SJSA1 (cell line): ENCODE data around the gene FAM53A. TPM values are rescaled to one million over a fixed set of nuclear protein-coding genes. Genes with fewer than 3 reads are reported as not detected.
A peak's percentile ranks its signal among the peaks of the same experiment; 100 is the strongest.
"Not testable (repeated sequence)": the region's sequence is repeated elsewhere in the genome, so short reads cannot be mapped to it uniquely, and the experiment has no call there.

Source experiments
- DNase-seq, 2 experiments: peaks; one replicate each; pipeline ENCODE4 v3.0.0-alpha.2; 2015 to 2020; ENCODE audit warnings: low spot score in 2 of 2, low read depth in 1 of 2
- H3K27ac ChIP-seq: fragments of 250-450 bp; sonication (Bioruptor Pico); 2 replicates; pipeline ENCODE4 v1.5.1; 2020; ENCODE audit warnings: mild to moderate bottlenecking, moderate library complexity
- H3K27me3 ChIP-seq: fragments of 250-450 bp; sonication (Bioruptor Pico); replicated peaks from 2 replicates; pipeline ENCODE4 v1.5.1; 2020; ENCODE audit warnings: mild to moderate bottlenecking, moderate library complexity
- H3K36me3 ChIP-seq: fragments of 250-450 bp; sonication (Bioruptor Pico); 2 replicates; pipeline ENCODE4 v1.5.1; 2020; ENCODE audit warnings: mild to moderate bottlenecking
- H3K4me1 ChIP-seq: fragments of 250-450 bp; sonication (Bioruptor Pico); replicated peaks from 2 replicates; pipeline ENCODE4 v1.6.1; 2021; ENCODE audit warnings: mild to moderate bottlenecking
- H3K4me3 ChIP-seq: fragments of 250-450 bp; sonication (Bioruptor Pico); 2 replicates; pipeline ENCODE4 v1.5.1; 2020; ENCODE audit warnings: mild to moderate bottlenecking
- H3K9me3 ChIP-seq: fragments of 250-450 bp; sonication (Bioruptor Pico); replicated peaks from 2 replicates; pipeline ENCODE4 v1.5.1; 2020; ENCODE audit warnings: mild to moderate bottlenecking
- total RNA-seq: library from RNA; depleted of rRNA; stranded (reverse); fragments of >200 nt; shearing (Covaris generic); gene quantifications from 2 replicates; pipeline ENCODE4 v1.2.3, GENCODE V29; 2014

The FAM53A gene
- total RNA-seq, 1 experiment from 2014 or later = 0.39 TPM

DNA sequence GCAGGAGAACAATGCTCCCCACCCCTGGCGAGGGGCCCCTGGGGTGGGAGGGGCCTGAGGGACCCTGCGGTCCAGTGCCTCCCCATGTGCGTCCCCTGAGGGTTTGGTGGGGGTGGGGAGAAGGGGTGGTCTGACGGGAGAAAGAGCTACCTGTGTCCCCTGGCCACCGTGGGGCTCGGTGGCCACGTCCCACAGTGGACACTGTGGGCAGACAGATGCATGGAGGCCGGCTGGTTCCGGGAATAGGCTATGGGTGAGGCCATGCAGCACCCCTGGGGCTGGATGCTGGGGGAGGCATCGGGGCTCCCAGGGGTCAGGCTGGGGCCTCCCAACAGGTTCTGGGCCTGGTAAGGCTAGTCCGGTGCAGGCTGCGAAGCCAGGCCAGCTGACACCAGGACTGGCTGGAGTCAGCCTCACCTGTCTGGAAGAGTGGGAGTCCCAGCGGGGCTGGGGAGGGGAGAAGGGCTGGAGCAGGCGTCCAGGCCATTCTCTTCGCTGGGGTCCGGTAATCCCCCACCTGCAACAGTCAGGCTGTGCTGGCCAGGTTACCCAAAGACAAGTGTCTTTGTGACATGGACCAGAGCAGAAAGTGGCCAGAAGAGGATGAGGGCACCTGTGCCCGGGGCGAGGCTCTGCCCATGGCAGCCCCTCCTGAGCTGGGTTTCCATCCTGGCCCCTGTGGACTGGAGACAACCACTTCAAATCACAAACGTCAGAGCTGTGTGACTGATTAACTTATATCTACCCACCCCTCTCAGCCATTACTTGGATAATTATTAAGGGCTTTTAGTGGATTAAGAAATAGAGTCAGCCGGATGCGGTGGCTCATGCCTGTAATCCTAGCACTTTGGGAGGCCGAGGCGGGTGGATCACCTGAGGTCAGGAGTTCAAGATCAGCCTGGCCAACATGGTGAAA, 1.4 kb upstream of the FAM53A start:
- Histone ChIP-seq H3K9me3 (no peaks in the 10 kb centered on the region), H3K27ac (no peak overlapping the region), H3K36me3 (no peaks in the 10 kb centered on the region), H3K4me1 (peaks cover 14% of the 10 kb centered on the region), H3K4me3 (no peak overlapping the region), H3K27me3 (no peaks in the 10 kb centered on the region)
- DNase-seq = no peak

DNA sequence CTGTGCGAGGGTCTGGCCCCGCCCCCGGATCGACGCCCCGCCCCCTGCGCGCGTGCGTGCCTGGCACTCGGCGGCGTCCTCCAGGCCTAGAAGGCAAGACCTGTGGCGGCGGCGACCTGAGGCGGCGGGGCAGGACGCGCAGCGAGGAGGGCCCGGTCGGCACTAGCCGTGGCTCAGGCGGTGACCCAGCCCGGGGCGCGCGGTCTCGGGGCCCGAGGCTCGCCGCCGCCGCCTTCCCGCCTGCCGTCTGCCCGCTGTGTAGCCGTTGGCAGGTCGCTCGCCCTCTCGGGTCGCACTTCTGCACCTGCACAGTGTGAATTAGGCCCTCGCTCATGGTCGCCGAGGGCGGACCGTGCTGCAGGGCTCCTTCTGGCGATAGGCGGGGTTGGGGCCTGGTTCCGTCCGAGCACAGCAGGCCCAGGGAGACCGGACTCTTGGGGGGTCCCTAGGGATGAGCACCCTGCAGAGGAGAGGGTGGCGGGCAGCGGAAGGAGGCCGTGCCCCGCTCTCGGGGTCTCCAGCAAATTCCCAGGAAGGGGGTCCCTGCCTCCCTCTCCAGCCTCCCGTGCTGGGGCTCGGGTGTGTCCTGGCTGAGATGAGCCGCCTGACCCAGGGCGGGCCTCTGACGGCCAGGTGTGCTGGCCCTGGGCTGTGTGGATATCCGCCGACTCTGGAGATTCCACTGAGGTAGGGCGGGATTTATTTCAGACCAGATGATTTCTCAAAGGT, 557 bp upstream of the FAM53A start:
- H3K36me3 ChIP-seq = no peaks in the 10 kb centered on the region
- no peak overlapping the region for H3K27ac ChIP-seq
- H3K4me1 ChIP-seq = peaks cover 14% of the 10 kb centered on the region
- H3K27me3 ChIP-seq = no peaks in the 10 kb centered on the region
- DNase-seq = no peak
- no peaks in the 10 kb centered on the region for H3K9me3 ChIP-seq
- H3K4me3 ChIP-seq = peak overlapping the region; percentile 46

DNA sequence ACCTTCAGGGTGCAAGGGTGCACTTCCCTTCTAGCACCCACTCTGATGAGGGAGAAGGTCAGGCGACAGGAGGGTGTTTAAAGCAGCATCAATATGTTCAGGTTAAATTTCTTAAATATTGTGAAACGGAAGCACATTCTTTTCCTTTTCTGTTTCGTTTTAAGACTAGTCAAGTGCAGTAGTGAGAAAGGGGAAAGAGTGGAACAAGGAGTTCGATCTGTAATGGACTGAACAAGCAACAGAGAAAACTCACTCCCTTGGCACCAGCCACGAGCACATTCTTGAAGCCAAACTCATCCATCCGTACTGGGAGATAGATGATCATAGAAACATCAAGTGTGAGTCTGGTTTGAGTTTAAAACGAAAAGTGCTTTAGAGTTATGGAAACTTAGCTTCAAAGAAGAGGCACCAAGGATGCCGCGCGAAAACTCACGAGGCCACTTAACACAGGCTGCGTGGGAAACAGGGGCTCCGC, 815 bp downstream of the FAM53A start:
- peak in 1 of 2 experiments; percentile 21 for DNase-seq
- peaks cover 14% of the 10 kb centered on the region for H3K4me1 ChIP-seq

DNA sequence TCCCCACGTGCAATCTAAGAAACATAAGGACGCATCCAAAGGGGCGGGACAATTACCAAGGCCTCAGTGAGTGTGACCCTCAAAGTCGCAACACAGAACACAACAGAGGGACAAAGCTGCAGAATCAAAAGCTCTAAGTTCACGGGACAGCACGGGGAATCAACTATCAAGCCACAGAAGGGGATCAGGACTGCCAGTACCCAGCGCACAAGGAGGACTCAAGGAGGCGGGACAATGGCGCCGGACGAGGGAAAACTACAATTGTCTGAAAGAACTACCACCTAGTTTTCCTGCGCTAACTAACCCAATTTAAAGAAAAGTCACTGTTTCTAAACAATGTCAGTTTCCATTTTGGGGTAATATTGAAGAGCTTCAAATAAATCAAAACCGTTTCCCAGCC, 1.3 kb downstream of the FAM53A start:
- Histone ChIP-seq H3K27me3 (no peaks in the 10 kb centered on the region), H3K4me1 (peaks cover 14% of the 10 kb centered on the region), H3K36me3 (no peaks in the 10 kb centered on the region), H3K27ac (no peak overlapping the region), H3K9me3 (no peaks in the 10 kb centered on the region), H3K4me3 (no peak overlapping the region)
- no peak for DNase-seq

More for the DNA sequence above, 815 bp downstream of the FAM53A start:
- Histone ChIP-seq H3K36me3 (no peaks in the 10 kb centered on the region), H3K27me3 (no peaks in the 10 kb centered on the region), H3K9me3 (no peaks in the 10 kb centered on the region), H3K27ac (no peak overlapping the region), H3K4me3 (peak overlapping the region; percentile 46)

GRCh38 chr4:1678244-1678643, 5.9 kb downstream of the FAM53A start:
- Histone ChIP-seq H3K9me3 (no peaks in the 10 kb centered on the region), H3K27ac (no peak overlapping the region), H3K4me3 (no peak overlapping the region), H3K36me3 (no peaks in the 10 kb centered on the region), H3K27me3 (no peaks in the 10 kb centered on the region), H3K4me1 (peaks cover 3% of the 10 kb centered on the region)
- DNase-seq = no peak

DNA sequence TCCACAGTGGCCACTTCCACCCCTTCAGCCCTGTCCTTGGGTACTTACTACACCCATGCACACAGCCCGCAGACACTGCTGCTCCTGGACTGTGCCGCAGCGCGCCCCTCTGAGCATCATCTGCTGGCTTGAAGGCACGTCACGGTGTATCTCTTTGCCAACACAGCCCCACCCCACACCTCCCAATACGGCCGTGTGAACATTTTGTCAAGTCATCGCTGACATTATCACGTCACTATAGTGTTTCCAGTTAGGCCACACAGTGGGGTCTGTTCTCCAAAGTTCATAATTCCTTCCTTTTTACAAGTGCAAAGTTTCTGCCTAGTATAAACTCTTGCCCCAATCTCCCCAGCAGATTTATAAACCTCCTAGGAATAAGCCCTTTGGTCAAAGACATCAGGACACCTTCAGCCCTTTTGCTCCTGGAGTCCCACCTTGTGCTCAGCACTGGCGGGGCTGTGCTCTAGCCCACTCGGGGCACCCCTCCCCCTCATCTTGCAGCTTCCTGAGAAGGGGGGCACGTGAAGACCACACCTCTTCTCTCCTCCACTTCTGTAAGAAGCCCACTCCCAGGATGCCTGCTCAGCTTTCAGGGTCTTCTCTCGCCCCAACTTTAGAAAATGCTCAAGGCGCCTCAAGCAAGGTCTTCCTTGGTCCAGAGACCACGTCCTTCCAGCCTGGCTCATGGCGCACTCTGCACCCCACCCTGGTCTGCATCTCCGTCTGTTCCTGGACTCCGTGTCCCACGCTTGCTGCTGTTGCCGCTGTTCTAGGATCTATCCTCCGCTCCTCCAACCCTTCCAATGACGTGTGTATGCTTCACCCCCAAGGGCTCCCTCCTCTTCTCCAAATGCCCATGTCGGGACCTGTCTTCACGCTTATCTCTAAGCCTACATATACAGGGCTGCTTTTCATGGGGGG, 7.2 kb downstream of the FAM53A start:
- Histone ChIP-seq H3K36me3 (no peaks in the 10 kb centered on the region), H3K27me3 (no peaks in the 10 kb centered on the region), H3K9me3 (no peaks in the 10 kb centered on the region), H3K4me1 (no peaks in the 10 kb centered on the region), H3K27ac (no peak overlapping the region), H3K4me3 (no peak overlapping the region)
- DNase-seq = no peak

DNA sequence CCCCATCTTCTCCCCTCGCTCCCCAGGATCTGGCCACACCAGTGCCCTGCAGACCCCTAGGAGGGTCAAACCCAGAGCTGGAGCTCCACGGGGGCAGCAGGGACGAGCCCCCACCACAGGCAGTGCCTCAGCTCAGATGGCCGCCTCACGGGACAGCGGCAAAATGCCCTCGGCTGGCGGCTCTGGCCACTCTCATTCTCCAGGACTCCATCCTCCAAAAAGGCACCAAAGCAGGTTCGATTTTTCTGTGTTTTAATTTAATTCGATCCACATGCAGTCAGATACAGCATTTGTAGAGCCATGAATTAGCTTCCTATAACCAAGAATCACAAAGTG, 8.3 kb downstream of the FAM53A start:
- no peaks in the 10 kb centered on the region for H3K9me3 ChIP-seq
- H3K4me1 ChIP-seq = no peaks in the 10 kb centered on the region
- no peak overlapping the region for H3K27ac ChIP-seq
- no peaks in the 10 kb centered on the region for H3K36me3 ChIP-seq
- no peak for DNase-seq
- H3K4me3 ChIP-seq = no peak overlapping the region
- no peaks in the 10 kb centered on the region for H3K27me3 ChIP-seq

DNA sequence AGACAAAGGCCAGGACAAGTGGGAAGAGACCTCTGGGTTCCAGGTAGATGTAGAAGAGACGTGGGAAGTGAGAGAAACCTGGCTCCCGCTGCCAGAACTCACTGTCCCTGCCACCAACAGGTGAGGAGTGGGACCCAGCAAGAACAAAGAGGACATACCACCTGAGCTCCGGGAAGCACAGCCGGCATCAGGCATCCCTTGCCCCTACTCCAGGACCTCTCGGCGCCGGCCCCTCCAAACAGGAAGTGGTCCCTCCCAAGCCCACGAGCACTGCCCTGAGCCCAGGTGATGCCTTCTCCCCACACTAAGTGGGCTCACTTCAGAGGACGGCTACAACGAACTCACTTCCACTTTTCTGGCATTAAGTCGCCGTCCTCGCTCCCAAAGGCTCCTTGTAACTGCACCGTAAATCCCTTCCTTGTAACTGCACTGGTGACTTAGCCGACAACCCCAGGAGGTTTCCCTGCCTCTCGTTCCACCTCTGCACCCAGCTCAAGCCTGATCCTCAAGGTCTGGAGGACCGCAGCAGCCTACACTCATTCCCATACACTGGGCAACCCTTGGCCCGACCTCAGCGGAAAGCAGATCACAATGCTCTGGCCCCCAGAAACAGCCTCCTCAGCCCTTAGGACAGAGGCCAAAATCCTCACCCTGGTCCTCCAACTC, 8.8 kb downstream of the FAM53A start:
- Histone ChIP-seq H3K36me3 (no peaks in the 10 kb centered on the region), H3K27me3 (no peaks in the 10 kb centered on the region), H3K4me1 (no peaks in the 10 kb centered on the region), H3K4me3 (no peak overlapping the region), H3K27ac (no peak overlapping the region), H3K9me3 (no peaks in the 10 kb centered on the region)
- DNase-seq = no peak

DNA sequence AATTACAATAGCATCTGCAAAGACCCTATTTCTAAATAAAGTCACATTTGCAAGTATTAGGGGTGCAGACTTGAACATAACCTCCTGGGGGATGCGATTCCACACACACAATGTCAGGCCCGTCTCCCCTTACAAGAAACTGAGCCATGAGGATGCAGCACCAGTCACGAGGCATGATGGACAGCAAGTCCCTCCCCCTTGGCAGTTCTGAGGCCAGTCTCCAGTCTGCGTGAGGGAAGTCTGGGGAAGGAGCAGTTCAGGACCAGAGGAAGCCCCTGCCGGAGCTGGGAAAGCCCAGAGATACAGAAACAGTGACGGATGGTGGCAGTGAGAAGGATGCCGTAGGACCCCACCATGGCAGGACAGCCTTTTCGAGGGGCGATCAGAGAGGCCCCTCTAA, 9.4 kb downstream of the FAM53A start:
- no peak overlapping the region for H3K27ac ChIP-seq
- DNase-seq = no peak
- H3K9me3 ChIP-seq = no peaks in the 10 kb centered on the region
- no peaks in the 10 kb centered on the region for H3K36me3 ChIP-seq
- H3K4me1 ChIP-seq = no peaks in the 10 kb centered on the region
- H3K4me3 ChIP-seq = no peak overlapping the region
- no peaks in the 10 kb centered on the region for H3K27me3 ChIP-seq

GRCh38 chr4:1673671-1674070, 10.4 kb downstream of the FAM53A start:
- no peaks in the 10 kb centered on the region for H3K4me1 ChIP-seq
- no peak for DNase-seq
- H3K9me3 ChIP-seq = no peaks in the 10 kb centered on the region
- no peaks in the 10 kb centered on the region for H3K36me3 ChIP-seq
- H3K4me3 ChIP-seq = no peak overlapping the region
- H3K27me3 ChIP-seq = no peaks in the 10 kb centered on the region
- H3K27ac ChIP-seq = no peak overlapping the region

DNA sequence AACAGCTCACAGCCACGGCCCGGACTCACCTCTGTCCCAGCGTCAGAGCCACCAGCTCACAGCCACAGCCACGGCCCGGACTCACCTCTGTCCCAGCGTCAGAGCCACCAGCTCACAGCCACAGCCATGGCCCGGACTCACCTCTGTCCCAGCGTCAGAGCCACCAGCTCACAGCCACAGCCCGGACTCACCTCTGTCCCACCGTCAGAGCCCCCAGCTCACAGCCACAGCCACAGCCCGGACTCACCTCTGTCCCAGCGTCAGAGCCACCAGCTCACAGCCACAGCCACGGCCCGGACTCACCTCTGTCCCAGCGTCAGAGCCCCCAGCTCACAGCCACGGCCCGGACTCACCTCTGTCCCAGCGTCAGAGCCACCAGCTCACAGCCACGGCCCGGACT, 13.1 kb downstream of the FAM53A start:
- not testable (repeated sequence) for H3K27me3 ChIP-seq, H3K36me3 ChIP-seq, DNase-seq

GRCh38 chr4:1670279-1670678, 13.8 kb downstream of the FAM53A start:
- no peak overlapping the region for H3K27ac ChIP-seq
- no peak for DNase-seq

More for the DNA sequence above, 13.1 kb downstream of the FAM53A start:
- H3K4me1 ChIP-seq, H3K27ac ChIP-seq, H3K4me3 ChIP-seq, H3K9me3 ChIP-seq: not testable (repeated sequence)

DNA sequence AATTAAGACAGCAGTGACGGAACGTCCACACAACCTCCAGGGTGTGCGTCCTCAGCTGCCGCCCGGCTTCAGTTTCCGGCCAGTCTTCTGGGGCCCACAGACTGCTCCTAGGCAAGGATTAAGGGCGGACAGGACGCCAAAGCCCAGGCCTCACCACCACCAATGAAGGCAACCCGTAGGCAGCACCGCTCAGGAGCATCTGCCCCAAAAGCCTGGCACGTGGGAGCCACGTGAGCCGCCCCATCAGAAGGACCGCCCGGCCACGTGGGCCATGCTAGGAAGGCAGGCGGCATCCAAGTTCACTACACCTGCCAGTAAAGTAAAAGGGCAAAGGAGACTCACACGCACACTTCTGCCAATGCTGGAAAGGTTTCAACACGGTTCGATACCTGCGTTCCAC, 14.3 kb downstream of the FAM53A start:
- Histone ChIP-seq H3K9me3 (no peaks in the 10 kb centered on the region), H3K27ac (no peak overlapping the region), H3K4me1 (no peaks in the 10 kb centered on the region), H3K4me3 (no peak overlapping the region), H3K27me3 (no peaks in the 10 kb centered on the region), H3K36me3 (no peaks in the 10 kb centered on the region)
- DNase-seq = no peak

More at GRCh38 chr4:1670279-1670678, 13.8 kb downstream of the FAM53A start:
- H3K36me3 ChIP-seq = no peaks in the 10 kb centered on the region
- no peak overlapping the region for H3K4me3 ChIP-seq
- H3K27me3 ChIP-seq = no peaks in the 10 kb centered on the region
- no peaks in the 10 kb centered on the region for H3K9me3 ChIP-seq
- H3K4me1 ChIP-seq = no peaks in the 10 kb centered on the region
